GM12801 (cell line): ENCODE measurements around the gene KL.

ENCODE experiments used
- CTCF ChIP-seq: IDR thresholded peaks from one replicate; pipeline ENCODE4 v1.5.1; 2011; ENCODE audit warnings: control low read depth; ENCODE audit not compliant: insufficient read length; ENCODE audit errors: extremely low read depth

Gene KL

DNA sequence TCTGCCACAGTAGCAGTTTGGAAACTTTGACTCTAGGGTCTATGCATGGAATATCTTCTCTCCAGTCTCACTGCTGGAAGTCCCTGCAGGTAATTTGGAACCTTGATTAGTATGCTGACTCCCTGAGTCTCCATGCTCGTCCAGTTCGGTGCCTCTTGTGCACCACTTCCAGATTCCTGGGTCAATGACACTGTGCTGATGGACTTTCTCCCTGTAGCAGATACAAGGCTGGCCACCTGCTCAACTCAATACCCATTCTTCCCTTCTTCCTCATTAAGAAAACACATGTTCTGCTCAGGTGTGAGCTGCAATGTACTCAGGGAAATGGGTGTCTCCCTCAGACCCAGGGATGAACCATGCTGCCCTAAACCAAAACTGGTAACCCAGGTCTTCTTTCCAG lies 99.1 kb downstream of the KL start:
- no peak for TF ChIP-seq CTCF
